ENCODE measurements around the gene PAFAH1B1. TPM values are rescaled to one million over a fixed set of nuclear protein-coding genes. Genes with fewer than 3 reads are reported as not detected.

Gene PAFAH1B1
- total RNA-seq, 4 donors from 2014 or later = 24.1 to 145 (median 98.8) TPM

DNA sequence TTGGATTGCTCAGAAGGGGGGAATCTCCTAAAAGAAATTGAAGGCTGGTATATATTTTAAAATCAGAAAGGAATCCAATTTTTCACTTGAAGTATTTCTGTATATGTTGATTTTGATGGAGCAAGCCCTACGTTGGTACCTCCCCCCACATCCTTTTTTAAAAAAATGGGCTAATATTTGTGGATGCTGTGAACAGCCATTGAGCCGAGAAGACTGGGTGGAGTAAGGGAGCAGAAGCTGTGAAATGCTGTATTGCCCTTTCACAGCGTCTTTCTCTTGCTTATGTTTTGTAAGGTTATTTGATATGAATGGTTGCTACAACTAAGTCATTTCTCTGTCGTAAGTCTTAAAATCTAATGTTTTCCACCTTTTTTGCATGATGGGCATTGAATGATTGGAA is 2.3 kb downstream of the PAFAH1B1 start:
- H3K4me1 ChIP-seq = peaks cover 12 to 65% (median 52%) of the 10 kb centered on the region in 4 donors
- peak overlapping the region; percentile 93 to 100 (median 98) for H3K27ac ChIP-seq
- H3K4me3 ChIP-seq = peak overlapping the region in 3 of 4 donors; percentile 75 to 96 (median 87)
- no peak for DNase-seq
- TF ChIP-seq, protein P1, sequence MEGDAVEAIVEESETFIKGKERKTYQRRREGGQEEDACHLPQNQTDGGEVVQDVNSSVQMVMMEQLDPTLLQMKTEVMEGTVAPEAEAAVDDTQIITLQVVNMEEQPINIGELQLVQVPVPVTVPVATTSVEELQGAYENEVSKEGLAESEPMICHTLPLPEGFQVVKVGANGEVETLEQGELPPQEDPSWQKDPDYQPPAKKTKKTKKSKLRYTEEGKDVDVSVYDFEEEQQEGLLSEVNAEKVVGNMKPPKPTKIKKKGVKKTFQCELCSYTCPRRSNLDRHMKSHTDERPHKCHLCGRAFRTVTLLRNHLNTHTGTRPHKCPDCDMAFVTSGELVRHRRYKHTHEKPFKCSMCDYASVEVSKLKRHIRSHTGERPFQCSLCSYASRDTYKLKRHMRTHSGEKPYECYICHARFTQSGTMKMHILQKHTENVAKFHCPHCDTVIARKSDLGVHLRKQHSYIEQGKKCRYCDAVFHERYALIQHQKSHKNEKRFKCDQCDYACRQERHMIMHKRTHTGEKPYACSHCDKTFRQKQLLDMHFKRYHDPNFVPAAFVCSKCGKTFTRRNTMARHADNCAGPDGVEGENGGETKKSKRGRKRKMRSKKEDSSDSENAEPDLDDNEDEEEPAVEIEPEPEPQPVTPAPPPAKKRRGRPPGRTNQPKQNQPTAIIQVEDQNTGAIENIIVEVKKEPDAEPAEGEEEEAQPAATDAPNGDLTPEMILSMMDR (IDR thresholded peaks at IDR 0.05) = no peak
- no peak for TF ChIP-seq POLR2AphosphoS5 (IDR thresholded peaks at IDR 0.05)
- TF ChIP-seq EP300 (IDR thresholded peaks at IDR 0.05; ENCODE audit: low read depth) = no peak
- TF ChIP-seq POLR2A (IDR thresholded peaks at IDR 0.05) = no peak
- no peaks in the 10 kb centered on the region for H3K27me3 ChIP-seq
- intact Hi-C loops (cut with DNase I; ENCODE audit: low total_unique reads) (no loop called here), in situ Hi-C loops (cut with MboI; ENCODE audit: low pct_ligation_motif_present in 1 of 4, low pct_unique_long_range_greater_than_20kb in 1 of 4, low sequenced_read_pairs in 3 of 4) (no loop called here)
- no peaks in the 10 kb centered on the region for H3K36me3 ChIP-seq
- H3K9me3 ChIP-seq = no peaks in the 10 kb centered on the region
- WGBS, 2 donors (ENCODE audit: low coverage in 1 of 2) = 15 to 28% methylated on average over 4 of the region's 4 CpGs

DNA sequence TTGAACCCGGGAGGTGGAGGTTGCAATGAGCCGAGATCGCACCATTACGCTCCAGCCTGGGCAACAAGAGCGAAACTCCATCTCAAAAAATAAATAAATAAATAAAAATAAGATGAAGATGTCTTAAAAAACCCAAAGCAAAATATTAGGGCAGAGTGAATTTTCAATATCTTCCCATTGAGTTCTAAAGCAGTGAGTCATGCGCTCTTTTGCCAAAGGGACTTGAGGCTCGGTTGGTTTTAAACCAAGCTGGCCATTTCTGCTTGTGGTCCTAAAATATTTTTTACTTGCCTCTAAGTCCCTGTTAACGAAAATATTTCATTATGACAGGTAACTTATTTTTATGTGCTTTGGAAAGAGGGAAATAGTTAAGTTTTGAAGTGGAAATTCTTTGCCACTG is 4.7 kb downstream of the PAFAH1B1 start:
- intact Hi-C loops (cut with DNase I; ENCODE audit: low total_unique reads) = no loop called here
- no peaks in the 10 kb centered on the region for H3K27me3 ChIP-seq
- H3K27ac ChIP-seq = peak overlapping the region in 2 of 4 donors; percentile 9 to 39
- no peak for DNase-seq
- H3K4me3 ChIP-seq = no peak overlapping the region
- in situ Hi-C loops (cut with MboI; ENCODE audit: low pct_ligation_motif_present in 1 of 4, low pct_unique_long_range_greater_than_20kb in 1 of 4, low sequenced_read_pairs in 3 of 4) = no loop called here
- TF ChIP-seq, protein P1 (IDR thresholded peaks at IDR 0.05) = no peak
- TF ChIP-seq POLR2A (IDR thresholded peaks at IDR 0.05) = no peak
- TF ChIP-seq POLR2AphosphoS5 (IDR thresholded peaks at IDR 0.05) = no peak
- TF ChIP-seq EP300 (IDR thresholded peaks at IDR 0.05; ENCODE audit: low read depth) = no peak
- H3K36me3 ChIP-seq = no peaks in the 10 kb centered on the region
- 79 to 84% methylated on average over 7 to 8 of the region's 8 CpGs for WGBS, 2 donors (ENCODE audit: low coverage in 1 of 2)
- peaks cover 29 to 80% (median 69%) of the 10 kb centered on the region in 4 donors for H3K4me1 ChIP-seq
- H3K9me3 ChIP-seq = no peaks in the 10 kb centered on the region

DNA sequence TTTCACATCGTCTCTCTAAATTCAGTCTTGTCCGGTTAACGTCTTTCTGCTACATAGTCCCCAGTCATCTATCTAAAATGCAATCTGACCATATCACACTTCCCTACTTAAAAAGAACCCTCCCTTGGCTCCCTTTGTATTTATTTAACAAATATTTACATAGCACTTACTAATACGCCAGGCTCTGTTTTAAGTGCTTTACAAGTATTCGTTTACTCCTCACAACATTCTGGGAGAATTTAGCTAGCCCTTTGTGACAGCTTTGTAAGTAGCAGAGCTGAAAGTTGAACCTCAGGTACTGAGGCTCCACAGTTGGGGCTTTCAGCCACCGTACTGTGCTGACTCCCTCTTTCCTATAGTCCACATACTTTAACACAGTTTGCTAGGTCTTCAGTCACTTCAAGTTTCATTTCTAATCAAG is 9.2 kb downstream of the PAFAH1B1 start:
- WGBS, 2 donors (ENCODE audit: low coverage in 1 of 2) = 14 to 24% methylated on average over 5 to 6 of the region's 6 CpGs
- in situ Hi-C loops (cut with MboI; ENCODE audit: low pct_ligation_motif_present in 1 of 4, low pct_unique_long_range_greater_than_20kb in 1 of 4, low sequenced_read_pairs in 3 of 4) = no loop called here
- peaks cover 20 to 84% (median 47%) of the 10 kb centered on the region in 4 donors for H3K4me1 ChIP-seq

DNA sequence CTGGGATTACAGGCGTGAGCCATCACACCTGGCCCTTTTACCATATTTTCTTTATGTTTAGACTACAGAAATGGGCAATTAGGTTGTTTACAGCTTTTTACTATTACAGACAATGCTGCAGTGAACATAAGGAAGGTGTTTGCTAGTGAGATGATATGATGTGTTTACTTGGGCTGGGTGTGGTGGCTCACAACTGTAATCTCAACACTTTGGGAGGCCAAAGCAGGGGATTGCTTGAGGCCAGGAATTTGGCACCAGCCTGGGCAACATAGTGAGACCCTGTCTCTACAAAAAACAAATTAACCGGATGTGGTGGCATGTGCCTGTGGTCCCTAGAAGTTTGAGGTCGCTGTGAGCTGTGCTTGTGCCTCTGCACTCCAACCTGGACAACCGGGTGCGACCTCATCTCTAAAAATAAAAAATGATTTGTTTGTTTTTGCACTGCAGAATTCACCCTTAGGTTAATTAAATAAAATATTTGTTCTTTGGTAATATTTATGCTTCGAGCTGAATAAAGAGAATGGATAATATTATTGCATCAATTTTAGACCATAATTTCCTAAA is 15.0 kb downstream of the PAFAH1B1 start:
- in situ Hi-C loops (cut with MboI; ENCODE audit: low pct_ligation_motif_present in 1 of 4, low pct_unique_long_range_greater_than_20kb in 1 of 4, low sequenced_read_pairs in 3 of 4) = no loop called here
- no peaks in the 10 kb centered on the region for H3K36me3 ChIP-seq
- H3K27ac ChIP-seq = no peak overlapping the region
- WGBS, 2 donors (ENCODE audit: low coverage in 1 of 2) = 69 to 70% methylated on average over 5 to 6 of the region's 6 CpGs
- intact Hi-C loops (cut with DNase I; ENCODE audit: low total_unique reads) = no loop called here
- H3K4me1 ChIP-seq = peaks cover 10 to 69% (median 14%) of the 10 kb centered on the region in 4 donors
- no peak for TF ChIP-seq EP300 (IDR thresholded peaks at IDR 0.05; ENCODE audit: low read depth)
- no peak for TF ChIP-seq POLR2A (IDR thresholded peaks at IDR 0.05)
- no peak for TF ChIP-seq POLR2AphosphoS5 (IDR thresholded peaks at IDR 0.05)
- TF ChIP-seq, protein P1 (IDR thresholded peaks at IDR 0.05) = no peak
- H3K27me3 ChIP-seq = no peaks in the 10 kb centered on the region
- no peak overlapping the region for H3K4me3 ChIP-seq
- DNase-seq = no peak
- no peaks in the 10 kb centered on the region for H3K9me3 ChIP-seq

More for the DNA sequence above, 9.2 kb downstream of the PAFAH1B1 start:
- DNase-seq = no peak
- intact Hi-C loops (cut with DNase I; ENCODE audit: low total_unique reads) = no loop called here
- H3K27me3 ChIP-seq = no peaks in the 10 kb centered on the region
- TF ChIP-seq, protein P1 (IDR thresholded peaks at IDR 0.05) = no peak
- TF ChIP-seq EP300 (IDR thresholded peaks at IDR 0.05; ENCODE audit: low read depth) = no peak
- TF ChIP-seq POLR2A (IDR thresholded peaks at IDR 0.05) = no peak
- no peak for TF ChIP-seq POLR2AphosphoS5 (IDR thresholded peaks at IDR 0.05)
- H3K9me3 ChIP-seq = no peaks in the 10 kb centered on the region
- peak overlapping the region in 1 of 4 donors; percentile 4 for H3K27ac ChIP-seq
- no peak overlapping the region for H3K4me3 ChIP-seq
- no peaks in the 10 kb centered on the region for H3K36me3 ChIP-seq

All from transverse colon (tissue), 4 donors.